H1 (cell line): ENCODE results near the gene TRIM56. TPM values are rescaled to one million over a fixed set of nuclear protein-coding genes. Genes with fewer than 3 reads are reported as not detected.

Experiments used
- POU5F1 ChIP-seq: IDR thresholded peaks from 2 replicates; pipeline ENCODE4 v1.6.1; 2011; ENCODE audit warnings: low read depth, mild to moderate bottlenecking, low read length, moderate library complexity
- RBBP5 ChIP-seq: IDR thresholded peaks from 2 replicates; pipeline ENCODE4 v1.7.1; 2012; ENCODE audit warnings: low read depth, mild to moderate bottlenecking, inconsistent platforms, low read length, moderate library complexity, borderline replicate concordance
- TBP ChIP-seq: IDR thresholded peaks from 2 replicates; pipeline ENCODE4 v1.6.1; 2011; ENCODE audit warnings: low read depth, low read length, improper control_type of control experiment
- polyA plus RNA-seq, 7 experiments: library from polyadenylated mRNA; depleted of rRNA in 3 of 7; stranded (reverse) in 5 of 7; unstranded in 2 of 7; fragments of >200 nt in 5 of 7; fragments of 200-250 nt in 2 of 7; gene quantifications; 1 replicate in 5 of 7; 2 replicates in 1 of 7; 4 replicates in 1 of 7; pipeline versions ENCODE4 v1.2.1 to v1.2.3, GENCODE V29; 2011 to 2013; ENCODE audit warnings: missing spikeins in 2 of 7, mixed read lengths in 2 of 7
- total RNA-seq: library from RNA; stranded (reverse); fragmentation: NEBNext Ultra II Directional; extraction: Animal tissue kit (Norgen Biotek cat#: 25700); gene quantifications from 2 replicates; pipeline ENCODE4 v1.2.1, GENCODE V29; 2021
- TF ChIP-seq, protein P1 (sequence below): fragments of 300-600 bp; sonication (generic); IDR thresholded peaks from 2 replicates; pipeline ENCODE4 v1.7.1; 2012; ENCODE audit warnings: low read length, moderate library complexity, mild to moderate bottlenecking, inconsistent platforms; ENCODE audit not compliant: insufficient replicate concordance

TRIM56 gene
- total and polyA plus RNA-seq, 2 of the 8 experiments (the other 6 are each of a cell fraction or from before 2014, with no cell fraction given) = 2.0 to 17.5 TPM

DNA sequence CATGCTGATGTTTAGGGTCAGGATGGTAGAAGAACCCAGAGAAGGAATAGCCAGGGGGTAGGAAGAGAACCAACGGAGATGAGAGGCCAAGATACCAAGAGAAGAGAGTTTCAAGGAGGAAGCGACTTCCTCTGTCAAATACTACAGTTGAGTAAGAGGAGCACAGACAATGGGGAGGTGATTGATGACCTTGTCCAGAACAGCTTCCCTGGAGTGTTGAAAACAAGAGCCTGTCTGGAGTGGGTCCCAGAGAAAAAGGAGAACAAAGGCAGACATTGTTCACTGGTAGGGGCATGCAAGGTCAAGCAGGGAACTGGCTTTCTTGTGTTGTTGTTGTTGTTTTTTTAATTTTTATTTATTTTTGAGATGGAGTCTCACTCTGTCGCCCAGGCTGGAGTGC is 9.6 kb upstream of the TRIM56 start (continued):
- TF ChIP-seq, protein P1, sequence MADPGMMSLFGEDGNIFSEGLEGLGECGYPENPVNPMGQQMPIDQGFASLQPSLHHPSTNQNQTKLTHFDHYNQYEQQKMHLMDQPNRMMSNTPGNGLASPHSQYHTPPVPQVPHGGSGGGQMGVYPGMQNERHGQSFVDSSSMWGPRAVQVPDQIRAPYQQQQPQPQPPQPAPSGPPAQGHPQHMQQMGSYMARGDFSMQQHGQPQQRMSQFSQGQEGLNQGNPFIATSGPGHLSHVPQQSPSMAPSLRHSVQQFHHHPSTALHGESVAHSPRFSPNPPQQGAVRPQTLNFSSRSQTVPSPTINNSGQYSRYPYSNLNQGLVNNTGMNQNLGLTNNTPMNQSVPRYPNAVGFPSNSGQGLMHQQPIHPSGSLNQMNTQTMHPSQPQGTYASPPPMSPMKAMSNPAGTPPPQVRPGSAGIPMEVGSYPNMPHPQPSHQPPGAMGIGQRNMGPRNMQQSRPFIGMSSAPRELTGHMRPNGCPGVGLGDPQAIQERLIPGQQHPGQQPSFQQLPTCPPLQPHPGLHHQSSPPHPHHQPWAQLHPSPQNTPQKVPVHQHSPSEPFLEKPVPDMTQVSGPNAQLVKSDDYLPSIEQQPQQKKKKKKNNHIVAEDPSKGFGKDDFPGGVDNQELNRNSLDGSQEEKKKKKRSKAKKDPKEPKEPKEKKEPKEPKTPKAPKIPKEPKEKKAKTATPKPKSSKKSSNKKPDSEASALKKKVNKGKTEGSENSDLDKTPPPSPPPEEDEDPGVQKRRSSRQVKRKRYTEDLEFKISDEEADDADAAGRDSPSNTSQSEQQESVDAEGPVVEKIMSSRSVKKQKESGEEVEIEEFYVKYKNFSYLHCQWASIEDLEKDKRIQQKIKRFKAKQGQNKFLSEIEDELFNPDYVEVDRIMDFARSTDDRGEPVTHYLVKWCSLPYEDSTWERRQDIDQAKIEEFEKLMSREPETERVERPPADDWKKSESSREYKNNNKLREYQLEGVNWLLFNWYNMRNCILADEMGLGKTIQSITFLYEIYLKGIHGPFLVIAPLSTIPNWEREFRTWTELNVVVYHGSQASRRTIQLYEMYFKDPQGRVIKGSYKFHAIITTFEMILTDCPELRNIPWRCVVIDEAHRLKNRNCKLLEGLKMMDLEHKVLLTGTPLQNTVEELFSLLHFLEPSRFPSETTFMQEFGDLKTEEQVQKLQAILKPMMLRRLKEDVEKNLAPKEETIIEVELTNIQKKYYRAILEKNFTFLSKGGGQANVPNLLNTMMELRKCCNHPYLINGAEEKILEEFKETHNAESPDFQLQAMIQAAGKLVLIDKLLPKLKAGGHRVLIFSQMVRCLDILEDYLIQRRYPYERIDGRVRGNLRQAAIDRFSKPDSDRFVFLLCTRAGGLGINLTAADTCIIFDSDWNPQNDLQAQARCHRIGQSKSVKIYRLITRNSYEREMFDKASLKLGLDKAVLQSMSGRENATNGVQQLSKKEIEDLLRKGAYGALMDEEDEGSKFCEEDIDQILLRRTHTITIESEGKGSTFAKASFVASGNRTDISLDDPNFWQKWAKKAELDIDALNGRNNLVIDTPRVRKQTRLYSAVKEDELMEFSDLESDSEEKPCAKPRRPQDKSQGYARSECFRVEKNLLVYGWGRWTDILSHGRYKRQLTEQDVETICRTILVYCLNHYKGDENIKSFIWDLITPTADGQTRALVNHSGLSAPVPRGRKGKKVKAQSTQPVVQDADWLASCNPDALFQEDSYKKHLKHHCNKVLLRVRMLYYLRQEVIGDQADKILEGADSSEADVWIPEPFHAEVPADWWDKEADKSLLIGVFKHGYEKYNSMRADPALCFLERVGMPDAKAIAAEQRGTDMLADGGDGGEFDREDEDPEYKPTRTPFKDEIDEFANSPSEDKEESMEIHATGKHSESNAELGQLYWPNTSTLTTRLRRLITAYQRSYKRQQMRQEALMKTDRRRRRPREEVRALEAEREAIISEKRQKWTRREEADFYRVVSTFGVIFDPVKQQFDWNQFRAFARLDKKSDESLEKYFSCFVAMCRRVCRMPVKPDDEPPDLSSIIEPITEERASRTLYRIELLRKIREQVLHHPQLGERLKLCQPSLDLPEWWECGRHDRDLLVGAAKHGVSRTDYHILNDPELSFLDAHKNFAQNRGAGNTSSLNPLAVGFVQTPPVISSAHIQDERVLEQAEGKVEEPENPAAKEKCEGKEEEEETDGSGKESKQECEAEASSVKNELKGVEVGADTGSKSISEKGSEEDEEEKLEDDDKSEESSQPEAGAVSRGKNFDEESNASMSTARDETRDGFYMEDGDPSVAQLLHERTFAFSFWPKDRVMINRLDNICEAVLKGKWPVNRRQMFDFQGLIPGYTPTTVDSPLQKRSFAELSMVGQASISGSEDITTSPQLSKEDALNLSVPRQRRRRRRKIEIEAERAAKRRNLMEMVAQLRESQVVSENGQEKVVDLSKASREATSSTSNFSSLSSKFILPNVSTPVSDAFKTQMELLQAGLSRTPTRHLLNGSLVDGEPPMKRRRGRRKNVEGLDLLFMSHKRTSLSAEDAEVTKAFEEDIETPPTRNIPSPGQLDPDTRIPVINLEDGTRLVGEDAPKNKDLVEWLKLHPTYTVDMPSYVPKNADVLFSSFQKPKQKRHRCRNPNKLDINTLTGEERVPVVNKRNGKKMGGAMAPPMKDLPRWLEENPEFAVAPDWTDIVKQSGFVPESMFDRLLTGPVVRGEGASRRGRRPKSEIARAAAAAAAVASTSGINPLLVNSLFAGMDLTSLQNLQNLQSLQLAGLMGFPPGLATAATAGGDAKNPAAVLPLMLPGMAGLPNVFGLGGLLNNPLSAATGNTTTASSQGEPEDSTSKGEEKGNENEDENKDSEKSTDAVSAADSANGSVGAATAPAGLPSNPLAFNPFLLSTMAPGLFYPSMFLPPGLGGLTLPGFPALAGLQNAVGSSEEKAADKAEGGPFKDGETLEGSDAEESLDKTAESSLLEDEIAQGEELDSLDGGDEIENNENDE = no peak
- TF ChIP-seq RBBP5 (no peak), TBP (no peak), POU5F1 (no peak)
